Endothelial cell of umbilical vein (primary cell): ENCODE results near the gene CCDC12. TPM values are rescaled to one million over a fixed set of nuclear protein-coding genes. Genes with fewer than 3 reads are reported as not detected.

Source experiments
- BruUV-seq: library from RNA; stranded (reverse); fragments of 400-500 nt; replicated peaks from 2 replicates; lab custom pipeline; 2021; lab: Mats Ljungman, UMichigan
- CTCF ChIA-PET: fragments of 300-600, 350-600 bp; sonication (Branson Sonifier 250); formaldehyde crosslinking; loops from one replicate; lab custom pipeline; 2021; ENCODE audit warnings: antibody characterized with exemption, inconsistent platforms; lab: Charles Lee
- POLR2A ChIA-PET: fragments of 300-600, 350-600 bp; sonication (Branson Sonifier 250); formaldehyde crosslinking; loops from one replicate; lab custom pipeline; 2021; ENCODE audit warnings: antibody characterized with exemption, inconsistent platforms; lab: Charles Lee
- DNase-seq: peaks from one replicate; pipeline ENCODE4 v3.0.0-alpha.2; 2011; ENCODE audit warnings: low read depth, low spot score
- FAIRE-seq: peaks from 2 replicates; lab custom pipeline; 2011; peaks lifted over from hg19 to GRCh38; lab: Jason Lieb, UNC
- H2AFZ ChIP-seq: 2 replicates; pipeline ENCODE4 v1.6.0; 2012; ENCODE audit warnings: low read depth, low read length, control low read depth, inconsistent platforms
- H3K27ac ChIP-seq: 2 replicates; pipeline ENCODE4 v1.5.1; 2011; ENCODE audit warnings: low read depth, mild to moderate bottlenecking, control low read depth, low read length, moderate library complexity; ENCODE audit not compliant: insufficient read depth
- H3K27me3 ChIP-seq, 2 experiments: 2 replicates each; pipeline versions ENCODE4 v1.6.0 to v1.6.1; 2011; ENCODE audit warnings: low read length in 2 of 2, mixed read lengths in 1 of 2; ENCODE audit not compliant: control insufficient read depth in 2 of 2, insufficient read depth in 2 of 2
- H3K36me3 ChIP-seq, 2 experiments: 2 replicates in 1 of 2; 3 replicates in 1 of 2; pipeline ENCODE4 v1.5.1; 2011; ENCODE audit warnings: low read length in 2 of 2, mild to moderate bottlenecking in 1 of 2, moderate library complexity in 1 of 2; ENCODE audit not compliant: control insufficient read depth in 2 of 2, insufficient read depth in 2 of 2; ENCODE audit errors: extremely low read depth in 1 of 2
- H3K4me1 ChIP-seq: 3 replicates; pipeline ENCODE4 v1.5.1; 2011; ENCODE audit warnings: mild to moderate bottlenecking, low read length; ENCODE audit not compliant: control insufficient read depth, insufficient read depth; ENCODE audit errors: extremely low read depth
- H3K4me2 ChIP-seq: 2 replicates; pipeline ENCODE4 v1.6.1; 2011; ENCODE audit warnings: low read length, control low read depth, mixed read lengths; ENCODE audit not compliant: insufficient read depth
- H3K4me3 ChIP-seq, 3 experiments: fragments of 200-600 bp in 1 of 3; sonication (generic), shearing (Covaris generic) in 1 of 3; replicated peaks in 1 of 3; 2 replicates each; pipeline ENCODE4 v1.5.1; 2011 to 2016; ENCODE audit warnings: control low read depth in 3 of 3, low read length in 3 of 3, mild to moderate bottlenecking in 2 of 3, inconsistent platforms in 1 of 3, low read depth in 1 of 3, moderate library complexity in 1 of 3; ENCODE audit not compliant: insufficient read depth in 1 of 3
- H3K79me2 ChIP-seq: 2 replicates; pipeline ENCODE4 v1.6.0; 2012; ENCODE audit warnings: low read length, inconsistent platforms; ENCODE audit not compliant: control insufficient read depth, insufficient read depth
- H3K9ac ChIP-seq: replicated peaks from 2 replicates; pipeline ENCODE3; 2011; ENCODE audit warnings: low read length, control low read depth; ENCODE audit not compliant: insufficient read depth; ENCODE audit errors: extremely low read depth
- H3K9me1 ChIP-seq: replicated peaks from 3 replicates; pipeline ENCODE4 v1.6.0; 2011; ENCODE audit warnings: mild to moderate bottlenecking, low read length; ENCODE audit not compliant: control insufficient read depth, insufficient read depth; ENCODE audit errors: extremely low read depth
- H3K9me3 ChIP-seq: replicated peaks from 2 replicates; pipeline ENCODE4 v1.5.1; 2012; ENCODE audit warnings: low read length, inconsistent platforms; ENCODE audit not compliant: control insufficient read depth, insufficient read depth
- H4K20me1 ChIP-seq: replicated peaks from 2 replicates; pipeline ENCODE3; 2011; ENCODE audit warnings: mild to moderate bottlenecking, low read length; ENCODE audit not compliant: control insufficient read depth, insufficient read depth; ENCODE audit errors: extremely low read depth
- FOS ChIP-seq: IDR thresholded peaks from 2 replicates; pipeline ENCODE4 v1.6.1; 2011; ENCODE audit warnings: mild to moderate bottlenecking, low read length, moderate library complexity, borderline replicate concordance; ENCODE audit not compliant: insufficient read depth
- MYC ChIP-seq: IDR thresholded peaks from one replicate; pipeline ENCODE4 v1.6.1; 2011; ENCODE audit warnings: mild to moderate bottlenecking, low read depth, low read length
- POLR2A ChIP-seq: IDR thresholded peaks from 2 replicates; pipeline ENCODE4 v1.6.1; 2012; ENCODE audit warnings: low read depth, mild to moderate bottlenecking, control low read depth, low read length
- dilution Hi-C: fragments of 300-500 bp; cut with MboI; formaldehyde crosslinking; loops from one replicate; pipeline ENCODE4 v1.15.0; 2019; ENCODE audit warnings: low sequenced_read_pairs; ENCODE audit not compliant: extremely low pct_ligation_motif_present
- intact Hi-C: fragments of 100-400 bp; cut with micrococcal nuclease; formaldehyde crosslinking; loops from one replicate; pipeline ENCODE4 v1.10.0; 2022
- polyA plus RNA-seq, 4 experiments: library from polyadenylated mRNA; depleted of rRNA in 3 of 4; stranded (reverse) in 3 of 4; unstranded in 1 of 4; fragments of >200 nt; gene quantifications; 2 replicates each; pipeline versions ENCODE4 v1.2.1 to v1.2.3, GENCODE V29; 2011 to 2012; ENCODE audit warnings: missing spikeins in 1 of 4
- total RNA-seq: library from RNA; stranded (reverse); gene quantifications from 2 replicates; pipeline ENCODE4 v1.2.3, GENCODE V29; 2021

The CCDC12 gene
- total and polyA plus RNA-seq, 2 donors (not counting 3 experiments of a cell fraction or from before 2014, with no cell fraction given), result 35.1 to 50.5 TPM

DNA sequence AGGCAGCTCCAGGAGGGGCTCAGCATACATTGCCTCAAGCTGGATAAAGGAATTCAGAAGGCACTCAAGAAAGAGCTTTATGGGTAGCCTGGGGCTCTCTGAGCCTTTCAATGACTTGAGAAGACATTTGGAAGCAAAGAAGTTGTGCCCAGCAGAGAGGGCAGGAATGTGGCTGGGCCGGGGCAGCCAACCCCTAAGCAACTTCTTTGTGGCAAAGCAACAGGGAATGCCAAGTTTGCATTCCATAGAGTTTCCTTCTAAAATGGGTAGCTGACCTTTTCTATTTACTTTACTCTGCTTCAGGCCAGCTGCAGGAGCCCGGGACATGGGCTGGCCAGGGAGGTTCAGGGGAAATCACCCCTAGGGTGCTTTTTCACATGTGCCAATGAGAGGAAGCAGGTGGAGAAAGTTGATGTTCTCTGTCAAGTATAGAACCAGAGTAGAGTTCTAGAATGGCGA is 45.6 kb downstream of the CCDC12 start:
- no peak overlapping the region for H3K9ac ChIP-seq
- H3K9me1 ChIP-seq, result no peaks in the 10 kb centered on the region
- FAIRE-seq (no peak), DNase-seq (peak; percentile 66)
- TF ChIP-seq POLR2A (peak; percentile 43), MYC (no peak)
- H3K27ac ChIP-seq, result peak overlapping the region; percentile 60
- ChIA-PET CTCF (interaction anchor here (0.9 to 2.2 kb wide), 6 partner anchors 11 to 51 kb away, joined by 3 to 10 read pairs (median 4); partner anchors contain the start of gene CCDC12), POLR2A (interaction anchor here (1.0 to 1.8 kb wide), 2 partner anchors 16 to 48 kb away, joined by 3 to 7 read pairs; partner anchors contain the start of gene NBEAL2)
- peak overlapping the region; percentile 23 for H3K4me2 ChIP-seq
- dilution Hi-C loops, result no loop called here
- H3K27me3 ChIP-seq, result no peaks in the 10 kb centered on the region
- no peak overlapping the region for H2AFZ ChIP-seq
- no peak overlapping the region for H3K4me3 ChIP-seq
- intact Hi-C loops, result no loop called here
- no peaks in the 10 kb centered on the region for H3K36me3 ChIP-seq
- no peaks in the 10 kb centered on the region for H4K20me1 ChIP-seq
- no TSS peak for BruUV-seq
- H3K9me3 ChIP-seq, result no peaks in the 10 kb centered on the region
- H3K79me2 ChIP-seq, result peaks cover 72% of the 10 kb centered on the region
- peaks cover 73% of the 10 kb centered on the region for H3K4me1 ChIP-seq

GRCh38 chr3:46930166-46930944 is 46.2 kb downstream of the CCDC12 start:
- FAIRE-seq (peak; percentile 82), DNase-seq (peak; percentile 73)
- Histone ChIP-seq H3K4me3 (no peak overlapping the region), H3K4me2 (no peak overlapping the region), H2AFZ (no peak overlapping the region), H3K79me2 (peaks cover 76% of the 10 kb centered on the region), H4K20me1 (no peaks in the 10 kb centered on the region), H3K9me3 (no peaks in the 10 kb centered on the region), H3K27me3 (no peaks in the 10 kb centered on the region), H3K9me1 (no peaks in the 10 kb centered on the region), H3K36me3 (peaks cover 0 to 3% of the 10 kb centered on the region in 2 experiments), H3K4me1 (peaks cover 69% of the 10 kb centered on the region), H3K9ac (no peak overlapping the region), H3K27ac (peak overlapping the region; percentile 60)
- intact Hi-C loops (no loop called here), dilution Hi-C loops (no loop called here)
- CTCF ChIA-PET, result interaction anchor here (0.9 to 2.2 kb wide), 8 partner anchors 12 to 52 kb away, joined by 3 to 10 read pairs (median 4); partner anchors contain the start of gene CCDC12
- BruUV-seq, result no TSS peak
- no peak for TF ChIP-seq FOS
- POLR2A ChIA-PET, result interaction anchor here (0.7 to 1.8 kb wide), 3 partner anchors 17 to 49 kb away, joined by 3 to 7 read pairs (median 6); partner anchors contain the start of gene NBEAL2
